ENCODE data around the gene PFN1. TPM values are rescaled to one million over a fixed set of nuclear protein-coding genes. Genes with fewer than 3 reads are reported as not detected.
A peak's percentile ranks its signal among the peaks of the same experiment; 100 is the strongest.

PFN1 gene
- total and polyA plus RNA-seq, 9 of the 15 experiments (the other 6 are each of a cell fraction or from before 2014, with no cell fraction given) = 60.5 to 1,479 (median 456) TPM

DNA sequence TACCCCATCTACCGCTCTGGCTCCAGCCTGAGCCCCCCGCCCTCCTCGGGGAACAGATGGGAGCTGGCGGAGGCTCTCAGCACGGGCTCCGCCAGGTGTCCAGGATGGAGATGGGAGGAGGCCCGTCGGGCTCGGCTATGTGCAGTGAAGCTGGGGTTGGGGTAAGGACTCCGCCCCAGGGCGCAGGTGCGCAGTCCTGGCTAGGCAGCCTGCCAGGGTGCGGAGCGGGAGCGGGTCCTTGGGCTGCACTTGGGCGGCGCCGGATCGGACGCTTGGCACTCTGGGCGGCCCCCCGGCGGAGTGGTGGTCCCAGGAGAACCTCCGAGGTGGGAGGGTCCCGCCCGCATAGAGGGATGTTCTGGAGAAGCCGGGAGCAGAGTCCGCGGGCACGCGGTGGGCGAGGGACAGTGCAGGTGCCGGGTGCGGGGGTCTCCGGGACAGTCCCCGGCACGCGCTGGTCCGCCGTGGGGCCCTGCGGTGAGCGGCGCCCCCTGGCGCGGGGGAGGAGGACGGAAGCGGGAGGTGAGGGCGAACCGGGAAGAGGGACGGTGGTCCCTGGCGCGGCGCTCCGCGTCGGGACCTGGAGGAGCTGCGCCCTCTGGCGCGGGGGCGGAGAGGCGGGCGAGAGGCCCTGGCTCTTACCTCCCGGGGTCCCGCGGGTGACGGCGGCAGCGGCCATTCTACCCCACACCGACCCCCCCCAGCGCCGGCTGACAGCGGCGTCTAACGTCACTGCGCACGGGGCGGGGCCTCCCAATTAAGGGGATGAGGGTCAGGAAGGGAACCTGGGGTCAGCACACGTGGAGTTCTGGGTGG lies 38.8 kb upstream of the PFN1 start, which contains the start of gene CAMTA2 (continued):
- TF ChIP-seq ZBTB1 (CRISPR knock-in tag; IDR thresholded peaks at IDR 0.05; ENCODE audit: borderline replicate concordance, low read depth) (peak; percentile 52), POLR3A (IDR thresholded peaks at IDR 0.05; ENCODE audit: borderline replicate concordance, extremely low read depth, insufficient read depth, insufficient read length) (no peak), NCOA4 (IDR thresholded peaks at IDR 0.05; ENCODE audit: partially characterized antibody) (no peak), EWSR1 (IDR thresholded peaks at IDR 0.05; ENCODE audit: borderline replicate concordance, low read depth, partially characterized antibody) (no peak), MEF2D (tag; conservative IDR thresholded peaks at IDR 0.05; ENCODE audit: low read depth) (no peak), RB1 (IDR thresholded peaks at IDR 0.05; ENCODE audit: low read depth) (peak; percentile 82; the same call in 1 of the 2 replicates), POLR2G (IDR thresholded peaks at IDR 0.05; ENCODE audit: low read depth, low read length) (peak; percentile 88), NFIX (CRISPR knock-in tag; IDR thresholded peaks at IDR 0.05; ENCODE audit: low read depth) (no peak), TCF3 (CRISPR knock-in tag; IDR thresholded peaks at IDR 0.05) (0 out of 2 replicates have a peak, but pooled peaks have one; percentile 7), TBP (optimal IDR thresholded peaks at IDR 0.05; ENCODE audit: low read depth, low read length) (peak; percentile 43), BACH1 (tag; IDR thresholded peaks at IDR 0.05) (no peak), ZNF134 (CRISPR knock-in tag; conservative IDR thresholded peaks at IDR 0.05) (no peak), ELF1 (tag; IDR thresholded peaks at IDR 0.05) (peak; percentile 84), BHLHE40 (IDR thresholded peaks at IDR 0.05; ENCODE audit: low read length) (peak; percentile 51), ETV5 (CRISPR knock-in tag; IDR thresholded peaks at IDR 0.05; ENCODE audit: low read depth) (peak; percentile 68; the same call in 1 of the 2 replicates), RBBP5 (IDR thresholded peaks at IDR 0.05; ENCODE audit: borderline replicate concordance, insufficient read depth, low read length, poor library complexity, severe bottlenecking) (peak; percentile 91), NBN (IDR thresholded peaks at IDR 0.05; ENCODE audit: low read depth) (0 out of 2 replicates have a peak, but pooled peaks have one; percentile 56), KDM2B (CRISPR knock-in tag; IDR thresholded peaks at IDR 0.05) (peak; percentile 74; the same call in 1 of the 2 replicates), FOXJ2 (tag; IDR thresholded peaks at IDR 0.05) (peak; percentile 51; the same call in 1 of the 2 replicates), ZNF316 (IDR thresholded peaks at IDR 0.05) (no peak), GATAD2B (IDR thresholded peaks at IDR 0.05; ENCODE audit: borderline replicate concordance) (peak; percentile 68; the same call in 1 of the 2 replicates), ILF3 (IDR thresholded peaks at IDR 0.05; ENCODE audit: borderline replicate concordance) (peak; percentile 47; the same call in 1 of the 2 replicates), SRSF1 (IDR thresholded peaks at IDR 0.05; ENCODE audit: low read depth, low read length) (no peak), EGR1 (conservative IDR thresholded peaks at IDR 0.05) (peak; percentile 82), ZNF263 (CRISPR knock-in tag; IDR thresholded peaks at IDR 0.05; ENCODE audit: borderline replicate concordance) (peak; percentile 78; the same call in 1 of the 2 replicates)
- TF ChIP-seq, protein P1, sequence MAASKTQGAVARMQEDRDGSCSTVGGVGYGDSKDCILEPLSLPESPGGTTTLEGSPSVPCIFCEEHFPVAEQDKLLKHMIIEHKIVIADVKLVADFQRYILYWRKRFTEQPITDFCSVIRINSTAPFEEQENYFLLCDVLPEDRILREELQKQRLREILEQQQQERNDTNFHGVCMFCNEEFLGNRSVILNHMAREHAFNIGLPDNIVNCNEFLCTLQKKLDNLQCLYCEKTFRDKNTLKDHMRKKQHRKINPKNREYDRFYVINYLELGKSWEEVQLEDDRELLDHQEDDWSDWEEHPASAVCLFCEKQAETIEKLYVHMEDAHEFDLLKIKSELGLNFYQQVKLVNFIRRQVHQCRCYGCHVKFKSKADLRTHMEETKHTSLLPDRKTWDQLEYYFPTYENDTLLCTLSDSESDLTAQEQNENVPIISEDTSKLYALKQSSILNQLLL (CRISPR knock-in tag; IDR thresholded peaks at IDR 0.05; ENCODE audit: borderline replicate concordance) = no peak
- TF ChIP-seq, protein P2, sequence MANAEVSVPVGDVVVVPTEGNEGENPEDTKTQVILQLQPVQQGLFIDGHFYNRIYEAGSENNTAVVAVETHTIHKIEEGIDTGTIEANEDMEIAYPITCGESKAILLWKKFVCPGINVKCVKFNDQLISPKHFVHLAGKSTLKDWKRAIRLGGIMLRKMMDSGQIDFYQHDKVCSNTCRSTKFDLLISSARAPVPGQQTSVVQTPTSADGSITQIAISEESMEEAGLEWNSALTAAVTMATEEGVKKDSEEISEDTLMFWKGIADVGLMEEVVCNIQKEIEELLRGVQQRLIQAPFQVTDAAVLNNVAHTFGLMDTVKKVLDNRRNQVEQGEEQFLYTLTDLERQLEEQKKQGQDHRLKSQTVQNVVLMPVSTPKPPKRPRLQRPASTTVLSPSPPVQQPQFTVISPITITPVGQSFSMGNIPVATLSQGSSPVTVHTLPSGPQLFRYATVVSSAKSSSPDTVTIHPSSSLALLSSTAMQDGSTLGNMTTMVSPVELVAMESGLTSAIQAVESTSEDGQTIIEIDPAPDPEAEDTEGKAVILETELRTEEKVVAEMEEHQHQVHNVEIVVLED (CRISPR knock-in tag; IDR thresholded peaks at IDR 0.05) = peak; percentile 95
